Measurements from ENCODE around the gene APOL4.

APOL4 gene

GRCh38 chr22:36151006-36151595 lies 50.5 kb downstream of the APOL4 start:
- no peak for DNase-seq

DNA sequence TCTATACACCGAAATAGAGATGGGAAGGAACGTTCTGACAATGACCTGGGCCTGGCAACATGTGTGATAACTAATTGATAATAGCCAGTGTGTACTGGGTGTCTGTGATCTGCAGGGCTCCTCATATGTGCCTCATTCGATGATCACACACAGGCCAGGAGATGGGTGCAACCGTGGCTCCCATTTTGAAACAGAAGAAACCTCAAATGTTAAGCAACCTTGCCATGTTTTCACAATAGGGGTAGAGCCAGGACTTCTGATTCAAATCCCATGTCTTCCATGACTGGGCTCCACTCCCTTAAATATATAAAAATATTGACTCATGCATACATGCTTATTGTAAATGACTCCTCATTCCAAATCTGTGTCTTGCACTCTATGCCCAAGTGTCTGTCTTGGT lies 52.2 kb downstream of the APOL4 start:
- no peak for DNase-seq

- DNase-seq: no peak
Observed at GRCh38 chr22:36148411-36148810, 53.2 kb downstream of the APOL4 start.

GRCh38 chr22:36147196-36147791 lies 54.3 kb downstream of the APOL4 start:
- no peak for DNase-seq

GRCh38 chr22:36145881-36146280 lies 55.7 kb downstream of the APOL4 start:
- no peak for DNase-seq

- DNase-seq: no peak
Observed at GRCh38 chr22:36144886-36145541, 56.6 kb downstream of the APOL4 start.

DNA sequence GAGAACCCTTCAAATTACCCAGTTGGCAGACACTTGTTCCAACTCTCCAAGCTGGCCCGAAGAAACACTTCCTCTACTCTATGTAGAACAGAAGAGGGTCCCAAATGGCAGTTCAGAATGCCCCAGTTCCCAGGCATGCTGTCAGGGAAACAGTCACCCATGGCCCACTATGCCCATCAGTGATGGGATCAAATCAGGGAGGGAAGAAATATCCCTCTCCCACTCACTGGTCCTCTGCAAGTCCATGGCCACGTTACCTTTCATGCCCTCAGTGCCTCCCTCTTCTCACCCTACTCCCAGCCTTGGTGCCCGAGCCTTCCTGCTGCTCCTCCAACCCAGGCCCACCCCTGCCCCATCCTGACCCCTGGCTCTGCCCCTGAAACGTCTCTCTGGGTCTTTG lies 57.7 kb downstream of the APOL4 start:
- DNase-seq: no peak

GRCh38 chr22:36143066-36143815 lies 58.4 kb downstream of the APOL4 start:
- DNase-seq: no peak

DNA sequence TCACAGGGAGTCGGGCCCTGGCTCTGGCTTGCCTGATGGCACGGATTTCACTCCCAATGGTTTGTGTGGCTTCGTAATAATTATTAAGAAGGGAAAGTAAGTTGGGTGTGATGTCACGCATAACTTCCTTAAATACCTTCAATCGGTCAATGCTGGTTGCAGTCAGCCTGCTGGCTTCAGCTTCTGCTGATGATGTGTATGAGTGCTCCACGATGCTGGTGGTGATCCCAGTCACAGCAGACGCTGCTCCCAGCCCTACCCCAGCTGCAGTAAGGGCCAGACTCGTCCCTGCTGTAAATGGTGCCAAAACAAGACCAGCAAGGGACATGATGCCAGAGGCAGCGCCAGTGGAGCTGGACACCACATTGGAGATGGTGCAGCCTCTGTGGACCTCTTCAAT lies 60.1 kb downstream of the APOL4 start:
- no peak for DNase-seq

Measured in NK-92 treated with Interleukin-12 subunit alpha and Interleukin-12 subunit beta, amount 100 ng/mL, for 24 hours (cell line).